GM12872 (cell line): Measurements from ENCODE around the gene USP32.

Experiments used
- CTCF ChIP-seq: IDR thresholded peaks from 3 replicates; pipeline ENCODE4 v1.5.1; 2011; ENCODE audit warnings: low read depth, mild to moderate bottlenecking, low read length, moderate library complexity; ENCODE audit not compliant: insufficient read depth

USP32 gene

GRCh38 chr17:60354223-60354622 is 37.7 kb downstream of the USP32 start:
- TF ChIP-seq CTCF: no peak

DNA sequence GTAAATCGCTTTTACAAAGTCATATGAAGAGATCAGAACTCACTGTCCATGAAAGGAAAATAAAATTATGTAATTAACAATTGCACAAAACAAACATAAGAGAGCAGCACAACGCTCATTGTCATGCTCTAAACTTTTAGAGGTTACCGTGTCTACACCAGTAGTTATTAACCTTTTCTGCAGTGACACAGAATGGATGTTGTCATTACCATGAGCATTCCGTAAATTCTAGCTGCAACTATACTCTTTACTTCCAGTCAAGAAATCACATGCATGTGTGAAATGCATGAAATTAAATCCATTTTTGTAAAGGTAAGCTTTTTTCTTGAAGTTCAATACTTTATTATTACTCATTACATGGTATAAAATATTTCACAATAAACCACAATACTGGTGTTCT is 38.2 kb downstream of the USP32 start:
- no peak for TF ChIP-seq CTCF

DNA sequence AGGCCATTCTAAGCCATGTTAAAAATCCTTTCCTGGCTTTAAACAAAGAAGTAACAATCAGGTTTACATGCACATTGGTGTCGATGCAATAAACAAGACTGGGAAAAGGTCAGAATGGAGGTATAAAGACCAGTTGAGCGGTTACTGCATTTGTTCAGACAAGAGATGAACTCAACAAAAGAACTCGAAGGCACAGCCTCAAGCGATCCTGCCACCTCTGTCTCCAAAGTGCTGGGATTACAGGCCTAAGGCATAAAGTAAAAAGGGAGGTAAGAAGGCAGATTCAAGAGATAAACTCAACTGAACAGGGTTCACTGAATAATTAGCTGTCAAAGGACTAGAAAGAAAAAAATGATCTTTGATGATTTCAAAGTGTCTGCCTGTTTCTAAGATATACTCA is 39.4 kb downstream of the USP32 start:
- no peak for TF ChIP-seq CTCF

- no peak for TF ChIP-seq CTCF
Measured at GRCh38 chr17:60352071-60352470, 39.9 kb downstream of the USP32 start.

DNA sequence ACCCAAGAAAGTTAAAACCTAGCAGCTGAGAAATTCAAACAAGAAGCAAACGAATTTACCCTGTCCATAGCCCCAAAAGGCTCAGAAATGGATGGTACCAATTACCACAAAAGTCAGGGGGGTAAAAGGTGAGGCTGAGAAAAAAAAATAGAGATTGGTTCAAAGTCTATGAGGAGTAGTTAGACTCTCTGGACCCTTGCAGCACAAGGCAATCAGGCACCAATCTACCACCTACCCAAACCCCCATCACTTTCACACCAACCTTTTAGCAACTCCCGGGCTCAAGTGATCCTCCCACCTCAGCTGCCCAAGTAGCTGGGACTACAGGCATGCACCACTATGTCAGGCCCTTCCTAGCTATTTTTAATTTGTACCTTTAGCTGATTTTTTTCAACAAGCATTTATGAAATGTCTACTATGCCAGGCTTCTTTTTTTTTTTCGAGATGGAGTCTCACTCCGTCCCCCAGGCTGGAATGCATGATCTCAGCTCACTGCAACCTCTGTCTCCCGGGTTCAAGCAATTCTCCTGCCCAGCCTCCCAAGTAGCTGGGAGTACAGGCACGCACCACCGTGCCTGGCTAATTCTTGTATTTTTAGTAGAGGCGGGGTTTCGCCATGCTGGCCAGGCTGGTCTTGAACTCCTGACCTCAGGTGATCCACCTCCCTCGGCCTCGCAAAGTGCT is 40.8 kb downstream of the USP32 start:
- no peak for TF ChIP-seq CTCF

DNA sequence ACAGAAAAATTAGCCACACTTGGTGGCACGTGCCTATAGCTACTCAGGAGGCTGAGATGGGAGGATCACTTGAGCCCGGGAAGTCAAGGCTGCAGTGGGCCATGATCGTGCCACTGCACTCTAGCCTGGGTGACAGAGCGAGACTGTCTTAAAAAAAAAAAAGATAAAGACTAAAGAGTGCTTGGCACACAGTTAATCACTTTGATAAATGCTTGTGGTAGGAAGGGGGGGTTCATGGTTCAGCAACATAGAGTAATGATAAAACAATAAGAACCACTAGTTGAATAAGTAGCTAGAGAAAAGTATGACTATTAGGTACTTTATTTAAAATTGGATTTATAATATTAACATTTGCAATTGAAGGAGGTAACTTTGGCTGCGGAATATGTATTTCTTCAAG is 43.3 kb downstream of the USP32 start:
- no peak for TF ChIP-seq CTCF

- TF ChIP-seq CTCF: no peak
Measured at GRCh38 chr17:60345233-60345632, 46.7 kb downstream of the USP32 start.

DNA sequence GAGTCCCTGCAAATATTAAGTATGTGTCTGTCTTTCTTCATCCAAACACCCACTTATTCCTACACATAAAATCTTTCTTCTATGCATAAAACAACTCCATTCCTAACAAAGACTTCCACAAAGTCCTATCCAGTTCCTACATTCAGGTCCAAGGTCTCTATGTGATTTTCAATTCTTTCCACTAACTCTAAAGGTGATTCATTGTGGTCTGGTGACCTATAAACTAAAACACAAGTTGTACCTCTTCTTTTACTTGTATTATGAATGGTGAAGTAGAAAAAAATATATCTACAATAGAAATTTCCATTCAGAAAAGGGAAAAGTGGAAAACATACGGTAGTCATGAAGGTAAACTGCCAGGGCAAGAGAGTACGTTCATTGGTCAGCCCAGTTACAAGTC is 56.6 kb downstream of the USP32 start:
- TF ChIP-seq CTCF: no peak
